Measurements from ENCODE around the gene ST8SIA2.

Gene ST8SIA2

GRCh38 chr15:92365084-92365483 lies 28.6 kb upstream of the ST8SIA2 start (continued):
- TF ChIP-seq ZNF148 (tag by site-specific recombination; IDR thresholded peaks at IDR 0.05; ENCODE audit: borderline replicate concordance) (no peak), TCF7L2 (IDR thresholded peaks at IDR 0.05; ENCODE audit: borderline replicate concordance, low read depth, low read length) (no peak), ZNF114 (tag by site-specific recombination; IDR thresholded peaks at IDR 0.05) (no peak), ZSCAN18 (tag by site-specific recombination; IDR thresholded peaks at IDR 0.05) (no peak), KLF1 (tag by site-specific recombination; IDR thresholded peaks at IDR 0.05) (no peak), ZNF776 (tag by site-specific recombination; IDR thresholded peaks at IDR 0.05; ENCODE audit: borderline replicate concordance) (no peak), WT1 (tag by site-specific recombination; IDR thresholded peaks at IDR 0.05) (peak; percentile 67), ZNF324 (tag by site-specific recombination; IDR thresholded peaks at IDR 0.05) (no peak), RBAK (tag by site-specific recombination; IDR thresholded peaks at IDR 0.05) (no peak), SALL2 (tag by site-specific recombination; IDR thresholded peaks at IDR 0.05; ENCODE audit: borderline replicate concordance) (no peak), ZNF155 (tag by site-specific recombination; IDR thresholded peaks at IDR 0.05) (no peak), ZNF133 (tag by site-specific recombination; IDR thresholded peaks at IDR 0.05) (no peak), KLF7 (tag by site-specific recombination; IDR thresholded peaks at IDR 0.05; ENCODE audit: borderline replicate concordance) (no peak), ZNF362 (tag by site-specific recombination; IDR thresholded peaks at IDR 0.05) (no peak)
- TF ChIP-seq, protein P1, sequence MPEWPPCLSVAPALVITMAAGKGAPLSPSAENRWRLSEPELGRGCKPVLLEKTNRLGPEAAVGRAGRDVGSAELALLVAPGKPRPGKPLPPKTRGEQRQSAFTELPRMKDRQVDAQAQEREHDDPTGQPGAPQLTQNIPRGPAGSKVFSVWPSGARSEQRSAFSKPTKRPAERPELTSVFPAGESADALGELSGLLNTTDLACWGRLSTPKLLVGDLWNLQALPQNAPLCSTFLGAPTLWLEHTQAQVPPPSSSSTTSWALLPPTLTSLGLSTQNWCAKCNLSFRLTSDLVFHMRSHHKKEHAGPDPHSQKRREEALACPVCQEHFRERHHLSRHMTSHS (tag by site-specific recombination; IDR thresholded peaks at IDR 0.05) = no peak

- Histone ChIP-seq H3K4me1 (ENCODE audit: control insufficient read depth, insufficient read depth, low read length) (peaks cover 7% of the 10 kb centered on the region), H3K9me3 (ENCODE audit: control insufficient read depth, insufficient read depth, low read depth, low read length) (no peaks in the 10 kb centered on the region), H3K4me3 (ENCODE audit: low read depth, low read length) (no peak overlapping the region), H3K27ac (ENCODE audit: extremely low read depth, low read depth, low read length) (no peak overlapping the region), H3K36me3 (ENCODE audit: control insufficient read depth in 2 of 2, insufficient read depth in 1 of 2, low read length in 2 of 2) (no peaks in the 10 kb centered on the region)
- ChIA-PET POLR2A (no interaction called here), CTCF (interaction anchor here (1.5 kb wide), 1 partner anchor 14 kb away, joined by 4 read pairs; no protein-coding TSS in a partner anchor)
- TF ChIP-seq ZFP69B (tag by site-specific recombination; IDR thresholded peaks at IDR 0.05) = 0 out of 2 replicates have a peak, but pooled peaks have one; percentile 12
- TF ChIP-seq KLF8 (tag by site-specific recombination; IDR thresholded peaks at IDR 0.05) = no peak
- TF ChIP-seq MZF1 (tag by site-specific recombination; IDR thresholded peaks at IDR 0.05; ENCODE audit: borderline replicate concordance) = no peak
Measured at GRCh38 chr15:92365906-92366305, 27.8 kb upstream of the ST8SIA2 start.

DNA sequence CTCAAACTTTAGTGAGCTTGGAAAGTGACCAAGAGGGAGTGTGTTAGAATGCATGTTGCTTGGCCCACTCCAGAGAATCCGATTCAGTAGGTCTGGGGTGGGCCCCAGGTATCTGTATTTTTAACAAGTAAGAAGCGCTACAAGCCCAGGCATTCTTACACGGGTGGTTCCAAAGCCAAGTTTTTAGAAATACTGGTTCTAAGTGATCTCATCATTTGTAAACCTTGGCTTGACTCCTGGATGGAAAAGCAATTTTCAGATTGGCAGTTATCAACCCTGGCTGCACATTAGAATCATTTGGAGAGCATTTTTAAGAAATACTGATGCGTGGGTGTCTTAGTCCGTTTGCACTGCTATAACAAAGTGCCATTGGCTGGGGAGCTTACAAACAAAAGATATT lies 27.3 kb upstream of the ST8SIA2 start:
- H3K36me3 ChIP-seq (ENCODE audit: control insufficient read depth in 2 of 2, insufficient read depth in 1 of 2, low read length in 2 of 2) = no peaks in the 10 kb centered on the region
- H3K4me1 ChIP-seq (ENCODE audit: control insufficient read depth, insufficient read depth, low read length) = peaks cover 7% of the 10 kb centered on the region
- H3K9me3 ChIP-seq (ENCODE audit: control insufficient read depth, insufficient read depth, low read depth, low read length) = no peaks in the 10 kb centered on the region
- no peak overlapping the region for H3K4me3 ChIP-seq (ENCODE audit: low read depth, low read length)
- CTCF ChIA-PET = interaction anchor here (1.5 kb wide), 1 partner anchor 13 kb away, joined by 4 read pairs; no protein-coding TSS in a partner anchor
- TF ChIP-seq ZBTB8A (tag by site-specific recombination; IDR thresholded peaks at IDR 0.05) (no peak), GLI4 (tag by site-specific recombination; IDR thresholded peaks at IDR 0.05) (no peak), ZNF366 (tag by site-specific recombination; conservative IDR thresholded peaks at IDR 0.05) (no peak), ZNF610 (tag by site-specific recombination; IDR thresholded peaks at IDR 0.05; ENCODE audit: borderline replicate concordance) (no peak), FEZF1 (tag by site-specific recombination; IDR thresholded peaks at IDR 0.05) (no peak), ZNF362 (tag by site-specific recombination; IDR thresholded peaks at IDR 0.05) (no peak)
- no peak overlapping the region for H3K27ac ChIP-seq (ENCODE audit: extremely low read depth, low read depth, low read length)
- POLR2A ChIA-PET = no interaction called here
